Trophoblast cell (in vitro differentiated cells and primary cell): ENCODE results near the gene EPX.

Experiments
- DNase-seq, 2 donors: peaks; one replicate each; pipeline ENCODE4 v3.0.0-alpha.2; 2016
- H2AFZ ChIP-seq: 2 replicates; pipeline ENCODE4 v1.6.1; 2013; ENCODE audit warnings: low read length, moderate library complexity, mild to moderate bottlenecking; ENCODE audit not compliant: insufficient read depth, poor library complexity
- H2AK5ac ChIP-seq: 2 replicates; pipeline ENCODE4 v1.6.1; 2013; ENCODE audit warnings: mild to moderate bottlenecking, low read length
- H2BK120ac ChIP-seq: 2 replicates; pipeline ENCODE4 v1.6.1; 2013; ENCODE audit warnings: low read length, mild to moderate bottlenecking, moderate library complexity; ENCODE audit not compliant: insufficient read depth, poor library complexity
- H2BK12ac ChIP-seq: 2 replicates; pipeline ENCODE4 v1.6.1; 2013; ENCODE audit warnings: mild to moderate bottlenecking, low read length, moderate library complexity
- H2BK5ac ChIP-seq: 2 replicates; pipeline ENCODE4 v1.6.1; 2013; ENCODE audit warnings: low read length, low read depth, moderate library complexity, mild to moderate bottlenecking; ENCODE audit not compliant: poor library complexity
- H3K14ac ChIP-seq: 2 replicates; pipeline ENCODE4 v1.6.1; 2013; ENCODE audit warnings: mild to moderate bottlenecking, low read length
- H3K18ac ChIP-seq: 2 replicates; pipeline ENCODE4 v1.6.1; 2013; ENCODE audit warnings: mild to moderate bottlenecking, low read length
- H3K23ac ChIP-seq: 2 replicates; pipeline ENCODE4 v1.6.1; 2013; ENCODE audit warnings: low read length
- H3K27ac ChIP-seq: 2 replicates; pipeline ENCODE4 v1.5.1; 2013; ENCODE audit warnings: low read depth, mild to moderate bottlenecking, inconsistent platforms, low read length, moderate library complexity
- H3K27me3 ChIP-seq: 2 replicates; pipeline ENCODE4 v1.6.1; 2013; ENCODE audit warnings: inconsistent platforms, mild to moderate bottlenecking, low read length, moderate library complexity; ENCODE audit not compliant: insufficient read depth
- H3K36me3 ChIP-seq, 2 experiments: 1 replicate in 1 of 2; 2 replicates in 1 of 2; pipeline ENCODE4 v1.6.1; 2013; ENCODE audit warnings: low read length in 2 of 2, mild to moderate bottlenecking in 2 of 2, moderate library complexity in 1 of 2; ENCODE audit not compliant: insufficient read depth in 2 of 2, control insufficient read depth in 1 of 2
- H3K4ac ChIP-seq: 2 replicates; pipeline ENCODE4 v1.6.1; 2013; ENCODE audit warnings: low read depth, mild to moderate bottlenecking, low read length, moderate library complexity
- H3K4me1 ChIP-seq, 2 experiments: 1 replicate in 1 of 2; 2 replicates in 1 of 2; pipeline ENCODE4 v1.6.1; 2013; ENCODE audit warnings: low read length in 2 of 2, mild to moderate bottlenecking in 2 of 2, moderate library complexity in 1 of 2; ENCODE audit not compliant: insufficient read depth in 2 of 2, control insufficient read depth in 1 of 2
- H3K4me2 ChIP-seq: 2 replicates; pipeline ENCODE4 v1.6.1; 2013; ENCODE audit warnings: inconsistent platforms, mild to moderate bottlenecking, low read length, moderate library complexity
- H3K4me3 ChIP-seq: 2 replicates; pipeline ENCODE4 v1.5.1; 2013; ENCODE audit warnings: mild to moderate bottlenecking, low read depth, low read length, inconsistent platforms
- H3K79me1 ChIP-seq: one replicate; pipeline ENCODE4 v1.6.1; 2013; ENCODE audit warnings: low read length
- H3K79me2 ChIP-seq: 2 replicates; pipeline ENCODE4 v1.6.1; 2013; ENCODE audit warnings: low read length, mild to moderate bottlenecking; ENCODE audit not compliant: control insufficient read depth, insufficient read depth, poor library complexity
- H3K9ac ChIP-seq: 2 replicates; pipeline ENCODE4 v1.6.1; 2013; ENCODE audit warnings: mild to moderate bottlenecking, low read length
- H3K9me3 ChIP-seq: 2 replicates; pipeline ENCODE4 v1.6.1; 2013; ENCODE audit warnings: low read depth, mild to moderate bottlenecking, control low read depth, inconsistent platforms, low read length; ENCODE audit not compliant: insufficient read depth
- H4K12ac ChIP-seq: 2 replicates; pipeline ENCODE4 v1.6.1; 2013; ENCODE audit warnings: low read depth, mild to moderate bottlenecking, low read length, moderate library complexity
- H4K8ac ChIP-seq: 2 replicates; pipeline ENCODE4 v1.6.1; 2013; ENCODE audit warnings: low read depth, mild to moderate bottlenecking, low read length, moderate library complexity
- H4K91ac ChIP-seq: one replicate; pipeline ENCODE4 v1.6.1; 2013; ENCODE audit warnings: low read depth, mild to moderate bottlenecking, low read length, moderate library complexity
- WGBS: extraction: QIAGEN DNeasy Blood & Tissue Kit; methylation state at CpG from one replicate; pipeline ENCODE4 v1.1.7; 2013; ENCODE audit warnings: missing lambda C conversion rate; ENCODE audit not compliant: insufficient read length, insufficient coverage; ENCODE audit errors: extremely low coverage; 5-methylcytosine and 5-hydroxymethylcytosine counted together

The EPX gene

GRCh38 chr17:58184986-58185761, 7.4 kb upstream of the EPX start:
- Histone ChIP-seq H3K4me3 (peak overlapping the region; percentile 49), H2BK120ac (no peak overlapping the region), H3K9ac (peak overlapping the region; percentile 15), H3K14ac (no peak overlapping the region), H3K4me1 (peaks cover 3 to 8% of the 10 kb centered on the region in 2 experiments), H2AFZ (no peak overlapping the region), H3K9me3 (peaks cover 2% of the 10 kb centered on the region), H3K4ac (no peak overlapping the region), H3K23ac (no peak overlapping the region), H3K79me2 (no peaks in the 10 kb centered on the region), H4K91ac (no peak overlapping the region), H3K4me2 (no peak overlapping the region), H2BK5ac (no peak overlapping the region), H3K27ac (no peak overlapping the region), H3K27me3 (no peaks in the 10 kb centered on the region), H3K36me3 (no peaks in the 10 kb centered on the region), H4K12ac (no peak overlapping the region), H4K8ac (no peak overlapping the region), H2BK12ac (no peak overlapping the region), H2AK5ac (no peak overlapping the region), H3K79me1 (no peaks in the 10 kb centered on the region), H3K18ac (no peak overlapping the region)
- no CpG with 5 or more reads among the region's 8 CpGs for WGBS
- peak in 1 of 2 donors; percentile 10 for DNase-seq

GRCh38 chr17:58186591-58186990, 5.9 kb upstream of the EPX start:
- Histone ChIP-seq H3K4me3 (no peak overlapping the region), H2BK120ac (no peak overlapping the region), H3K79me1 (no peaks in the 10 kb centered on the region), H4K8ac (no peak overlapping the region), H3K4ac (no peak overlapping the region), H3K23ac (no peak overlapping the region), H2BK5ac (no peak overlapping the region), H2BK12ac (no peak overlapping the region), H3K9me3 (peaks cover 2% of the 10 kb centered on the region), H4K12ac (no peak overlapping the region), H3K36me3 (no peaks in the 10 kb centered on the region), H2AK5ac (no peak overlapping the region), H3K9ac (no peak overlapping the region), H3K4me1 (peaks cover 3 to 8% of the 10 kb centered on the region in 2 experiments), H3K79me2 (no peaks in the 10 kb centered on the region), H2AFZ (no peak overlapping the region), H3K27ac (no peak overlapping the region), H3K18ac (no peak overlapping the region), H3K4me2 (no peak overlapping the region), H4K91ac (no peak overlapping the region), H3K27me3 (no peaks in the 10 kb centered on the region), H3K14ac (no peak overlapping the region)
- WGBS = no CpG with 5 or more reads among the region's 4 CpGs
- no peak for DNase-seq

- H3K9ac ChIP-seq = no peak overlapping the region
- no peak overlapping the region for H2BK120ac ChIP-seq
- H3K4me2 ChIP-seq = no peak overlapping the region
- DNase-seq = no peak
- WGBS = no CpG with 5 or more reads among the region's 6 CpGs
- H3K4ac ChIP-seq = no peak overlapping the region
- H2BK12ac ChIP-seq = no peak overlapping the region
- H3K4me1 ChIP-seq = peaks cover 3 to 8% of the 10 kb centered on the region in 2 experiments
- no peak overlapping the region for H4K91ac ChIP-seq
- no peak overlapping the region for H2BK5ac ChIP-seq
- no peaks in the 10 kb centered on the region for H3K36me3 ChIP-seq
- H3K18ac ChIP-seq = no peak overlapping the region
- no peaks in the 10 kb centered on the region for H3K79me1 ChIP-seq
- H2AFZ ChIP-seq = no peak overlapping the region
- H3K27me3 ChIP-seq = no peaks in the 10 kb centered on the region
- H4K12ac ChIP-seq = no peak overlapping the region
- H3K27ac ChIP-seq = no peak overlapping the region
- no peak overlapping the region for H3K14ac ChIP-seq
- no peak overlapping the region for H3K23ac ChIP-seq
- H4K8ac ChIP-seq = no peak overlapping the region
- H3K79me2 ChIP-seq = no peaks in the 10 kb centered on the region
- no peak overlapping the region for H2AK5ac ChIP-seq
- H3K4me3 ChIP-seq = no peak overlapping the region
- H3K9me3 ChIP-seq = peaks cover 2% of the 10 kb centered on the region
These were observed 5.5 kb upstream of the EPX start for GRCh38 chr17:58187063-58187462.

- Histone ChIP-seq H3K14ac (no peak overlapping the region), H3K27me3 (no peaks in the 10 kb centered on the region), H3K79me1 (no peaks in the 10 kb centered on the region), H3K4me1 (peaks cover 3 to 8% of the 10 kb centered on the region in 2 experiments), H3K27ac (no peak overlapping the region), H2BK12ac (no peak overlapping the region), H3K4me3 (no peak overlapping the region), H4K8ac (no peak overlapping the region), H4K91ac (no peak overlapping the region), H3K9me3 (peaks cover 2% of the 10 kb centered on the region), H3K4me2 (no peak overlapping the region), H2AFZ (no peak overlapping the region), H3K36me3 (no peaks in the 10 kb centered on the region), H3K9ac (no peak overlapping the region), H2BK5ac (no peak overlapping the region), H3K18ac (no peak overlapping the region), H3K79me2 (no peaks in the 10 kb centered on the region), H2AK5ac (no peak overlapping the region), H3K4ac (no peak overlapping the region), H3K23ac (no peak overlapping the region), H2BK120ac (no peak overlapping the region), H4K12ac (no peak overlapping the region)
- WGBS = no CpG with 5 or more reads among the region's 7 CpGs
- no peak for DNase-seq
These were observed 4.9 kb upstream of the EPX start for GRCh38 chr17:58187675-58188074.
